Breast epithelium (tissue), 3 donors: ENCODE data around the gene ARMC8.

Source experiments
- CTCF ChIP-seq, 3 donors: fragments of 450-650 bp; IDR thresholded peaks; one replicate each; pipeline ENCODE4 v1.5.1; 2016 to 2017; ENCODE audit warnings: antibody characterized with exemption in 3 of 3, mild to moderate bottlenecking in 3 of 3, moderate library complexity in 3 of 3
- POLR2A ChIP-seq: fragments of 450-650 bp; IDR thresholded peaks from one replicate; pipeline ENCODE4 v1.6.1; 2016; ENCODE audit warnings: antibody characterized with exemption, mild to moderate bottlenecking, moderate library complexity
- POLR2AphosphoS5 ChIP-seq, 3 donors: sonication (generic); formaldehyde crosslinking; IDR thresholded peaks; one replicate each; pipeline ENCODE4 v1.6.1; 2017; ENCODE audit warnings: antibody characterized with exemption in 3 of 3

GRCh38 chr3:138267083-138267482 lies 80.0 kb downstream of the ARMC8 start:
- TF ChIP-seq CTCF (IDR thresholded peaks at IDR 0.05) (no peak), POLR2A (no peak), POLR2AphosphoS5 (IDR thresholded peaks at IDR 0.05) (no peak)
